Thyroid gland (tissue), 4 donors: ENCODE data around the gene CPNE4. TPM values are rescaled to one million over a fixed set of nuclear protein-coding genes. Genes with fewer than 3 reads are reported as not detected.

Experiments used
- DNase-seq, 2 donors: peaks; one replicate each; pipeline ENCODE4 v3.0.0-alpha.2; 2019
- H3K27ac ChIP-seq, 3 donors: fragments of 200-600 bp; sonication (generic); 1 replicate in 2 of 3; 2 replicates in 1 of 3; pipeline ENCODE4 v1.5.1; 2016 to 2019; ENCODE audit warnings: mild to moderate bottlenecking in 1 of 3, moderate library complexity in 1 of 3
- H3K27me3 ChIP-seq: fragments of 200-600 bp; sonication (generic); one replicate; pipeline ENCODE4 v1.5.1; 2019
- H3K36me3 ChIP-seq, 2 donors: fragments of 200-600 bp; sonication (generic); one replicate each; pipeline ENCODE4 v1.5.1; 2016 to 2019
- H3K4me1 ChIP-seq, 2 donors: fragments of 200-600 bp; sonication (generic); one replicate each; pipeline ENCODE4 v1.5.1; 2017 to 2019
- H3K4me3 ChIP-seq, 3 donors: fragments of 200-600 bp; sonication (generic); replicated peaks in 1 of 3; 1 replicate in 2 of 3; 2 replicates in 1 of 3; pipeline ENCODE4 v1.5.1; 2016; ENCODE audit warnings: mild to moderate bottlenecking in 1 of 3
- H3K9me3 ChIP-seq: fragments of 200-600 bp; sonication (generic); one replicate; pipeline ENCODE4 v1.5.1; 2017
- CTCF ChIP-seq, 6 experiments: fragments of 200-600 bp in 3 of 6; fragments of 450-650 bp in 3 of 6; sonication (generic) in 3 of 6; IDR thresholded peaks; one replicate each; pipeline ENCODE4 v1.5.1; 2016 to 2019; ENCODE audit warnings: antibody characterized with exemption in 6 of 6, mild to moderate bottlenecking in 2 of 6, inconsistent platforms in 1 of 6, moderate library complexity in 1 of 6
- POLR2A ChIP-seq, 2 donors: fragments of 450-650 bp; IDR thresholded peaks; one replicate each; pipeline ENCODE4 v1.6.1; 2017; ENCODE audit warnings: antibody characterized with exemption in 2 of 2, mild to moderate bottlenecking in 2 of 2, moderate library complexity in 1 of 2
- WGBS, 2 donors: methylation state at CpG; one replicate each; pipeline ENCODE4 v1.1.5; 2017; 5-methylcytosine and 5-hydroxymethylcytosine counted together
- intact Hi-C: fragments of 100-400 bp; cut with DNase I; formaldehyde crosslinking; loops from one replicate; pipeline ENCODE4 v1.15.1; 2023
- total RNA-seq, 4 donors: library from RNA; depleted of rRNA; stranded (reverse); fragments of >200 nt; gene quantifications; one replicate each; pipeline ENCODE4 v1.2.3, GENCODE V29; 2016

The CPNE4 gene
- total RNA-seq, 4 donors from 2014 or later, result not detected

GRCh38 chr3:131912255-131912654 is 122.6 kb downstream of the CPNE4 start:
- no peaks in the 10 kb centered on the region for H3K9me3 ChIP-seq
- intact Hi-C loops, result no loop called here
- H3K4me3 ChIP-seq, result no peak overlapping the region
- no peaks in the 10 kb centered on the region for H3K4me1 ChIP-seq
- H3K36me3 ChIP-seq, result no peaks in the 10 kb centered on the region
- DNase-seq, result no peak
- H3K27me3 ChIP-seq, result no peaks in the 10 kb centered on the region
- WGBS, 2 donors, result 67% methylated on average over 2 of the region's 2 CpGs
- no peak for TF ChIP-seq CTCF (IDR thresholded peaks at IDR 0.05)
- no peak for TF ChIP-seq POLR2A (IDR thresholded peaks at IDR 0.05)
- H3K27ac ChIP-seq, result no peak overlapping the region

- TF ChIP-seq POLR2A (IDR thresholded peaks at IDR 0.05), result no peak
- TF ChIP-seq CTCF (IDR thresholded peaks at IDR 0.05), result no peak
- intact Hi-C loops, result no loop called here
- Histone ChIP-seq H3K4me1 (peaks cover 0 to 8% of the 10 kb centered on the region in 2 donors), H3K36me3 (no peaks in the 10 kb centered on the region), H3K27ac (no peak overlapping the region), H3K4me3 (no peak overlapping the region), H3K9me3 (no peaks in the 10 kb centered on the region), H3K27me3 (no peaks in the 10 kb centered on the region)
- WGBS, 2 donors, result 43 to 49% methylated on average over 1 of the region's 1 CpG
- peak; percentile 6 to 9 for DNase-seq
These were observed 127.0 kb downstream of the CPNE4 start for GRCh38 chr3:131907796-131908195.

GRCh38 chr3:131903988-131904415 is 130.8 kb downstream of the CPNE4 start:
- Histone ChIP-seq H3K4me1 (peaks cover 15 to 16% of the 10 kb centered on the region in 2 donors), H3K27ac (no peak overlapping the region), H3K9me3 (no peaks in the 10 kb centered on the region), H3K4me3 (no peak overlapping the region), H3K27me3 (no peaks in the 10 kb centered on the region), H3K36me3 (no peaks in the 10 kb centered on the region)
- TF ChIP-seq POLR2A (IDR thresholded peaks at IDR 0.05) (no peak), CTCF (IDR thresholded peaks at IDR 0.05) (no peak)
- intact Hi-C loops, result no loop called here
- WGBS, 2 donors, result 61 to 63% methylated on average over 4 of the region's 4 CpGs
- peak; percentile 29 to 62 for DNase-seq

GRCh38 chr3:131901686-131902085 is 133.1 kb downstream of the CPNE4 start:
- intact Hi-C loops, result no loop called here
- Histone ChIP-seq H3K9me3 (no peaks in the 10 kb centered on the region), H3K4me1 (peaks cover 15 to 16% of the 10 kb centered on the region in 2 donors), H3K27me3 (no peaks in the 10 kb centered on the region), H3K27ac (peak overlapping the region in 1 of 3 donors; percentile 43), H3K36me3 (no peaks in the 10 kb centered on the region), H3K4me3 (no peak overlapping the region)
- TF ChIP-seq POLR2A (IDR thresholded peaks at IDR 0.05), result no peak
- no peak for TF ChIP-seq CTCF (IDR thresholded peaks at IDR 0.05)
- DNase-seq, result peak in 1 of 2 donors; percentile 14
- 89 to 100% methylated on average over 1 of the region's 1 CpG for WGBS, 2 donors

- Histone ChIP-seq H3K4me1 (peaks cover 15 to 16% of the 10 kb centered on the region in 2 donors), H3K27me3 (no peaks in the 10 kb centered on the region), H3K9me3 (no peaks in the 10 kb centered on the region), H3K27ac (peak overlapping the region in 2 of 3 donors; percentile 8 to 14), H3K36me3 (no peaks in the 10 kb centered on the region), H3K4me3 (no peak overlapping the region)
- TF ChIP-seq POLR2A (IDR thresholded peaks at IDR 0.05) (no peak), CTCF (IDR thresholded peaks at IDR 0.05) (no peak)
- peak; percentile 83 to 87 for DNase-seq
- intact Hi-C loops, result no loop called here
- 21 to 29% methylated on average over 1 of the region's 1 CpG for WGBS, 2 donors
These were observed 133.9 kb downstream of the CPNE4 start for GRCh38 chr3:131900891-131901290.
